Nephron progenitor cell (in vitro differentiated cells): ENCODE measurements around the gene RNF180.

Source experiments
- DNase-seq: peaks from one replicate; pipeline ENCODE4 v3.0.0; 2021
- H3K27ac Mint-ChIP-seq: 2 replicates; pipeline ENCODE4 v1.8.0; 2021; ENCODE audit warnings: mild to moderate bottlenecking, moderate library complexity, mixed read lengths
- H3K27me3 Mint-ChIP-seq: 2 replicates; pipeline ENCODE4 v1.8.0; 2021; ENCODE audit warnings: mild to moderate bottlenecking, low read depth, mixed read lengths; ENCODE audit not compliant: poor library complexity
- H3K36me3 Mint-ChIP-seq: 2 replicates; pipeline ENCODE4 v1.8.0; 2021; ENCODE audit warnings: low read depth, mixed read lengths
- H3K4me1 Mint-ChIP-seq: 2 replicates; pipeline ENCODE4 v1.8.0; 2021; ENCODE audit warnings: mixed read lengths
- H3K4me3 Mint-ChIP-seq: 2 replicates; pipeline ENCODE4 v1.8.0; 2021; ENCODE audit warnings: mild to moderate bottlenecking, moderate library complexity, mixed read lengths
- H3K9me3 Mint-ChIP-seq: 2 replicates; pipeline ENCODE4 v1.8.0; 2021; ENCODE audit warnings: mild to moderate bottlenecking, moderate library complexity, mixed read lengths
- TF ChIP-seq, protein P1 (sequence below): fragments of 200-600 bp; sonication (generic); IDR thresholded peaks from 2 replicates; pipeline ENCODE4 v1.5.0; 2021; ENCODE audit warnings: antibody characterized with exemption

The RNF180 gene

DNA sequence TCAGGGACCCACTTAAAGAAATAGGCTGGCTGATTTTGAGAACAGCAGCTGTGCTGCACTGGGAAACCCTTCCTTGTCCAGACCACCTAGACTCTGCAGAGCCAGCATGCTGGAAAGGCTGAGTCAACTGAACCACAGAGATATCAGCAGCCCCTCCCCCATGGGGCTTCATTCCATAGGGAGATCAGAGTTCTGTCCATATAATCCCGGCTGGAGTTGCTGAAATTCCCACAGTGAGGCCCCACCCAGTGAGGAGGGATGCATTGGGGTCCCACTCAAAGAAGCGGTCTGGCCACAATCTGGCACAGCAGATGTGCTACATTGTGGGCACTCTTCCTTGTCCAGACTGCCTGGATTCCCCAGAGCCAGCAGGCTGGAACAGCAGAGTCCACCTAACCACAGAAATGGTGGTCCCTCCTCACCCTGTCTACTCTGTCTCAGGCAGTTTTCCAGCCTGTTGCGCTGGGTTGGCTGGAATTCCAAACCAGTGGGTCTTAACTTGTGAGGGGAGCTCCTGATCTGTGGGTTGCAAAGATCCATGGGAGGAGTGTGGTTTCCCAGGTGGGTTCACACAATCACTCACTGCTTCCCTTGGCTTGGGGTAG is 127.1 kb downstream of the RNF180 start:
- H3K4me3 Mint-ChIP-seq = no peak overlapping the region
- H3K36me3 Mint-ChIP-seq = no peaks in the 10 kb centered on the region
- peaks cover 21% of the 10 kb centered on the region for H3K9me3 Mint-ChIP-seq
- H3K27ac Mint-ChIP-seq = no peak overlapping the region
- TF ChIP-seq, protein P1, sequence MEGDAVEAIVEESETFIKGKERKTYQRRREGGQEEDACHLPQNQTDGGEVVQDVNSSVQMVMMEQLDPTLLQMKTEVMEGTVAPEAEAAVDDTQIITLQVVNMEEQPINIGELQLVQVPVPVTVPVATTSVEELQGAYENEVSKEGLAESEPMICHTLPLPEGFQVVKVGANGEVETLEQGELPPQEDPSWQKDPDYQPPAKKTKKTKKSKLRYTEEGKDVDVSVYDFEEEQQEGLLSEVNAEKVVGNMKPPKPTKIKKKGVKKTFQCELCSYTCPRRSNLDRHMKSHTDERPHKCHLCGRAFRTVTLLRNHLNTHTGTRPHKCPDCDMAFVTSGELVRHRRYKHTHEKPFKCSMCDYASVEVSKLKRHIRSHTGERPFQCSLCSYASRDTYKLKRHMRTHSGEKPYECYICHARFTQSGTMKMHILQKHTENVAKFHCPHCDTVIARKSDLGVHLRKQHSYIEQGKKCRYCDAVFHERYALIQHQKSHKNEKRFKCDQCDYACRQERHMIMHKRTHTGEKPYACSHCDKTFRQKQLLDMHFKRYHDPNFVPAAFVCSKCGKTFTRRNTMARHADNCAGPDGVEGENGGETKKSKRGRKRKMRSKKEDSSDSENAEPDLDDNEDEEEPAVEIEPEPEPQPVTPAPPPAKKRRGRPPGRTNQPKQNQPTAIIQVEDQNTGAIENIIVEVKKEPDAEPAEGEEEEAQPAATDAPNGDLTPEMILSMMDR = no peak
- peak; percentile 8 for DNase-seq
- peaks cover 4% of the 10 kb centered on the region for H3K27me3 Mint-ChIP-seq
- H3K4me1 Mint-ChIP-seq = no peaks in the 10 kb centered on the region

DNA sequence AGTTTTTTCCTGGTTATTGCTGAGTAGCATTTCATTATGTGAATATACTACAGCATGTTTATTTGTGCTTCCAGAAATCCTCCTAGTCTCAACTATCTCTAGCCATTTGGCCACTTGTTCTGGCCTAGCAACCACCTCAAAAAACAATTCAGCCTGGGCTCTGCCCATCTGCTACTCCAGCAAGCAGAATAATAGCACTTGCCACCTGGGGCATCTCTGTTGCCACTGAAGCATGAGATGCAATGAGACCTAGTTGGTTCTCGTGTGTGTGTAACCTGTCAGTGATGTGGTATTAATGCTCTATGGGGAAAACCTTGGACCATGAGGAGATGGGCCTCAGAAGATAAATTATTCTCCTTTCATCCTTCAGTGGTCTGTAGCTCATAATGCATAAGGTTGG is 129.5 kb downstream of the RNF180 start:
- H3K36me3 Mint-ChIP-seq = no peaks in the 10 kb centered on the region
- H3K27ac Mint-ChIP-seq = no peak overlapping the region
- no peaks in the 10 kb centered on the region for H3K27me3 Mint-ChIP-seq
- DNase-seq = no peak
- TF ChIP-seq, protein P1 = no peak
- H3K4me1 Mint-ChIP-seq = no peaks in the 10 kb centered on the region
- H3K4me3 Mint-ChIP-seq = no peak overlapping the region
- H3K9me3 Mint-ChIP-seq = peaks cover 12% of the 10 kb centered on the region

DNA sequence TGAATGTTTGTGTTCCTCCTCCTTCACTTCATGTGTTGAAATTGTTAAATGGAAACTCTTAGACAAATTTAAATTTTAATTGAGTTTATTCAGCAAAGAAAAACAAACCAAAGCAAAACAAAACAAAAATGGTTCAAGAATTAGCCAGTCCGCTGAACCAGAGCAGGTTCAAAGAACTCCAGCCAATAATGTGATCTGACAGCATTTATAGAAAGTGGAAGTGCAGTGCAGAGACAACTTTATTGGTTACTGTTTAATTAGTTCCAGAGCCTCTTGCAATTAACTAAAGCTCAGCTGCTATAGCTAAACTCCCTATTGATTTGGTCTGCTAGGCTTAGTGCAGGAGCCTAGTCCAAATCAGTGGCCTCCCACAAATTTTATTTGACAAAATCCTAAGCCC is 132.9 kb downstream of the RNF180 start:
- Mint-ChIP-seq H3K4me3 (no peak overlapping the region), H3K4me1 (no peaks in the 10 kb centered on the region), H3K27ac (no peak overlapping the region), H3K27me3 (no peaks in the 10 kb centered on the region), H3K9me3 (no peaks in the 10 kb centered on the region), H3K36me3 (no peaks in the 10 kb centered on the region)
- TF ChIP-seq, protein P1 = no peak
- no peak for DNase-seq

DNA sequence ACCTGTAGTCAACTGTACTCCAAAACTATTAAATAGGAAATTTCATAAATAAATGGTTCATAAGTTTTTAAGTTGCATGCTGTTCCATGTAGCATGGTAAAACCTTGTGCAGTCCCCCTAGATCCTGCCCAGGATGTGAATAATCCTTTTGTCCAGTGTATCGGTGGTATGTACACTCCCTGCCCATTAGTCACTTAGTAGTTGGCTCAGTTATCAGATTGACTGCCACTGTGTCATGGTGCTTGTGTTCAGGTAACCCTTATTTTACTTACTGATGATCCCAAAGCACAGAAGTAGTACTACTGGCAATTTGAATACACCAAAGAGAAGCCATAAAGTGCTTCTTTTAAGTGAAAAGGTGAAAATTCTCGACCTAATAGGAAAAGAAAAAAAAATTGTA is 134.2 kb downstream of the RNF180 start:
- H3K27me3 Mint-ChIP-seq = no peaks in the 10 kb centered on the region
- DNase-seq = no peak
- TF ChIP-seq, protein P1 = no peak
- no peaks in the 10 kb centered on the region for H3K36me3 Mint-ChIP-seq
- H3K9me3 Mint-ChIP-seq = no peaks in the 10 kb centered on the region
- no peak overlapping the region for H3K4me3 Mint-ChIP-seq
- no peaks in the 10 kb centered on the region for H3K4me1 Mint-ChIP-seq
- H3K27ac Mint-ChIP-seq = no peak overlapping the region

DNA sequence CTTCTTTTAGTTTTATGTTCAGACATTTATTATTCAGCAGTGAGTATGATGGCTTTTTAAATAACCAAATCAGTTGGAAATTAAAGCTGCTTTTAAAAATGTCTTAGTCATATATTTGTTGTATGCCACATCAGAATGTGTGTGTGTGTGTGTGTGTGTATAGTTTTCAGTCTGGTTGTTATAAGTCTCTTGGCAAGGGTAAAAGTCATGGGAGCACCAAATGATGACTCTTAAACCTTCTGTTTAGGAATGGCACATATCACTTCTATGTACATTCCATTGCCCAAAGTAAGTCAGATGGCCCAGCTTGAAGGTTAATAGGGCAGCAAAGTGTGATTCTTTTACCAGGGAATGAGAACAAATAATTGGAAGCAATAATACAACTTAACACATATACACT is 135.9 kb downstream of the RNF180 start:
- Mint-ChIP-seq H3K27ac (no peak overlapping the region), H3K4me3 (no peak overlapping the region), H3K9me3 (no peaks in the 10 kb centered on the region), H3K36me3 (no peaks in the 10 kb centered on the region), H3K27me3 (no peaks in the 10 kb centered on the region), H3K4me1 (no peaks in the 10 kb centered on the region)
- DNase-seq = no peak
- TF ChIP-seq, protein P1 = no peak

GRCh38 chr5:64308135-64308534 is 142.5 kb downstream of the RNF180 start:
- H3K27ac Mint-ChIP-seq = no peak overlapping the region
- no peaks in the 10 kb centered on the region for H3K9me3 Mint-ChIP-seq
- no peaks in the 10 kb centered on the region for H3K27me3 Mint-ChIP-seq
- TF ChIP-seq, protein P1 = no peak
- DNase-seq = no peak
- H3K36me3 Mint-ChIP-seq = no peaks in the 10 kb centered on the region
- peaks cover 16% of the 10 kb centered on the region for H3K4me1 Mint-ChIP-seq
- H3K4me3 Mint-ChIP-seq = no peak overlapping the region
